ENCODE measurements around the gene RIT1.
"Not testable (repeated sequence)": the region's sequence is repeated elsewhere in the genome, so short reads cannot be mapped to it uniquely, and the experiment has no call there.

The RIT1 gene

DNA sequence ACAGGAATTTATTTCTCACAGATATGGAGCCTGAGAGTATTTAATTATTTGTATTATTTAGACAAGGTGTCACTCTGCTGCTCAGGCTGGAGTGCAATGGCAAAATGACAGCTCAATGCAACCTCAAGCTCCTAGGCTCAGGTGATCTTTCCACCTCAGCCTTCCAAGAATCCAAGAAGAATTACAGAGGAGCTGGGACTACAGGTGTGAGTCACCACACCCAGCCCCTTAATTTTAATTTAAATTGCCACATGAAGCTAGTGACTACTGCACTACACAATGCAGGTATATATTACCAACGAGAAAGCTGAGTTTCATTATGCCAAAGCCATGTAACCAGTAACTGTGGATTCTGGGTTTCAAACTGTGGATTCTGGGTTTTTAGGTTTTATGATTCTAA, 20.9 kb upstream of the RIT1 start:
- Histone ChIP-seq H3K27ac (ENCODE audit: low read depth, low read length) (peak overlapping the region; percentile 24), H3K4me1 (ENCODE audit: control insufficient read depth, insufficient read depth, low read length) (peaks cover 9% of the 10 kb centered on the region), H3K27me3 (ENCODE audit: control insufficient read depth, insufficient read depth, low read length) (no peaks in the 10 kb centered on the region), H3K4me3 (ENCODE audit: low read depth, low read length) (peak overlapping the region; percentile 85), H3K9ac (ENCODE audit: low read depth, low read length) (no peak overlapping the region), H3K9me3 (ENCODE audit: control insufficient read depth, insufficient read depth, low read length) (no peaks in the 10 kb centered on the region), H3K36me3 (ENCODE audit: control insufficient read depth, insufficient read depth, low read length) (peaks cover 62% of the 10 kb centered on the region)

DNA sequence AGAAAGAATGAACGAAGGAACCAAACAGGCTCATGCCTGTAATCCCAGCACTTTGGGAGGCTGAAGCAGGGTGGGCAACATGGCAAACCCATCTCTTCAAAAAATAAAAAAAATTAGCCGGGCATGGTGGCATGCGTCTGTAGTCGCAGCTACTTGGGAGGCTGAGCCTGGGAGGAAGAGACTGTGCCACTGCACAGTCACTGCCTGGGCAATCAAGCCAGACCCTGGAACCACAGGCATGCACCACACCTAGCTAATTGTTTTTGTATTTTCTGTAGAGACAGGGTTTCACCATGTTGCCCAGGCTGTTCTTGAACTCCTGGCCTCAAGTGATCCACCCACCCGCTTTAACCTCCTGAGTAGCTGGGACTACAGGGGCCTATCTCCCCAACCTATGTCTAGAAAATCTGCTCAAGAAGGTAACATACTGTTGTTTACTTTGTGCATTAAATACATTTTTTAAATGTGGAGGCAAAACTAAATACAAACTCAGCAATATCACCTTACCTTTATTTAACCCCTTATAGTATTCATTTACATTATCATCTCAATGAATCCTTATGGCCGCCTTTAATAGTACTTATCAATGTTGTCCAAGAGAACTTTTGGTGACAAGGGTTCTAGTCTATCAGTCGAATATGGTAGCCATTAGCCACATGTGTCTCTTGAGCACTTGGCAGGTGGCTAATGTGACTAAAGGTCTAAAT, 20.3 kb upstream of the RIT1 start:
- H3K9me3 ChIP-seq (ENCODE audit: control insufficient read depth, insufficient read depth, low read length), result no peaks in the 10 kb centered on the region
- H3K27ac ChIP-seq (ENCODE audit: low read depth, low read length), result no peak overlapping the region
- peaks cover 9% of the 10 kb centered on the region for H3K4me1 ChIP-seq (ENCODE audit: control insufficient read depth, insufficient read depth, low read length)
- no peaks in the 10 kb centered on the region for H3K27me3 ChIP-seq (ENCODE audit: control insufficient read depth, insufficient read depth, low read length)
- no peak overlapping the region for H3K9ac ChIP-seq (ENCODE audit: low read depth, low read length)
- H3K36me3 ChIP-seq (ENCODE audit: control insufficient read depth, insufficient read depth, low read length), result peaks cover 68% of the 10 kb centered on the region
- H3K4me3 ChIP-seq (ENCODE audit: low read depth, low read length), result peak overlapping the region; percentile 15

DNA sequence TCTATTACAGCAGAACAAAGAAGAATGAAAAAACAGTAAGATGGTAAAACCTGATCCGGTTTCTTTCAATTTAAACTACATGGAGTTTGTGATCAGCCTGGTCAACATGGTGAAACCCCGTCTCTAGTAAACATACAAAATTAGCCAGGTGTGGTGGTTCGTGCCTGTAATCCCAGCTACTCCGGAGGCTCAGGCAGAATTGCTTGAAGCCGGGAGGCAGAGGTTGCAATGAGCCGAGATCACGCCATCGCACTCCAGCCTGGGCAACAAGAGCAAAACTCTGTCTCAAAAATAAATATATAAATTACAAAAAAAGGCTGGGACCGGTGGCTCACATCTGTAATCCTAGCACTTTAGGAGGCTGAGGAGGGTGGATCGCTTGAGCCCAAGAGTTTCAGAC, 19.6 kb upstream of the RIT1 start:
- not testable (repeated sequence) for H3K9me3 ChIP-seq (ENCODE audit: control insufficient read depth, insufficient read depth, low read length); H3K4me1 ChIP-seq (ENCODE audit: control insufficient read depth, insufficient read depth, low read length); H3K27ac ChIP-seq (ENCODE audit: low read depth, low read length); H3K9ac ChIP-seq (ENCODE audit: low read depth, low read length); H3K27me3 ChIP-seq (ENCODE audit: control insufficient read depth, insufficient read depth, low read length); H3K4me3 ChIP-seq (ENCODE audit: low read depth, low read length)
- H3K36me3 ChIP-seq (ENCODE audit: control insufficient read depth, insufficient read depth, low read length), result peaks cover 76% of the 10 kb centered on the region

DNA sequence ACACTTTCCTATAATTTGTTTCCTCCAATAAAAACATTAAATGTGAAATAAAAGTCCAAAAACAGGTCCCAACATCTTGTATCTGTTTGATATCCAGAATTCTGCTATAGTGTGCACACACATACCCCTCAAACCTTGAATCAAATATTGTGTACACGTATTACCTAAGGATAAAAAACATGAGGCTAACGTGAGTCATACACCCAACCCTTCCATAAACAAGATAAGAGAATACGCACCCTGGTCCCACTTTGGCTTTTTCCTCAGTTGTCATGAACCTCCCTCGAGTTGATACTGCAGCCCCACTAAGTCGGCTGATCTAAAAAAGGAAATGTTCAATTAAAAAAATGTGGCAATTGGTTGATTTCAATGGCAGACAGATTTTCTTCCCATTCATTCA, 17.9 kb upstream of the RIT1 start:
- H3K9ac ChIP-seq (ENCODE audit: low read depth, low read length), result no peak overlapping the region
- no peaks in the 10 kb centered on the region for H3K27me3 ChIP-seq (ENCODE audit: control insufficient read depth, insufficient read depth, low read length)
- H3K4me3 ChIP-seq (ENCODE audit: low read depth, low read length), result no peak overlapping the region
- no peak overlapping the region for H3K27ac ChIP-seq (ENCODE audit: low read depth, low read length)
- H3K4me1 ChIP-seq (ENCODE audit: control insufficient read depth, insufficient read depth, low read length), result peaks cover 9% of the 10 kb centered on the region
- peaks cover 91% of the 10 kb centered on the region for H3K36me3 ChIP-seq (ENCODE audit: control insufficient read depth, insufficient read depth, low read length)
- no peaks in the 10 kb centered on the region for H3K9me3 ChIP-seq (ENCODE audit: control insufficient read depth, insufficient read depth, low read length)

DNA sequence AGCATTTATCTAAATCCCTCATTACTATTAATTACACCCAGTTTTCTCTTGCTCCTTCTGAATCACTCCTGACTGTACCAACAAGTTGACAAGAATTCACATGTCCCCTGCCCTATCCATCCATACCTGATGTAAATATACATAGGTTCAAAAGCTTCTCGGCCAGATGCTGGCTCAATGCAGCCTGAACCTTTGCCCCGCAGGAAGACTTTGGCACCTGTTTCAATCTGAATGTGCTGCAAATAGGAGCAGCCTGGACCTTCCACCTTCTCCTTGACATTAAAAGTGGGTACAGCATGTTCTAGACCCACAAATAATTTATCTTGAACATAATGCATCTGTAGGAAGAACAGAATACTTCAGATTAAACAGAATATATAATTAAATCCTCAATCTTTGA, 14.4 kb upstream of the RIT1 start:
- H3K9ac ChIP-seq (ENCODE audit: low read depth, low read length), result no peak overlapping the region
- no peak overlapping the region for H3K4me3 ChIP-seq (ENCODE audit: low read depth, low read length)
- H3K27ac ChIP-seq (ENCODE audit: low read depth, low read length), result no peak overlapping the region
- H3K36me3 ChIP-seq (ENCODE audit: control insufficient read depth, insufficient read depth, low read length), result peaks cover 95% of the 10 kb centered on the region
- H3K9me3 ChIP-seq (ENCODE audit: control insufficient read depth, insufficient read depth, low read length), result no peaks in the 10 kb centered on the region
- no peaks in the 10 kb centered on the region for H3K4me1 ChIP-seq (ENCODE audit: control insufficient read depth, insufficient read depth, low read length)
- H3K27me3 ChIP-seq (ENCODE audit: control insufficient read depth, insufficient read depth, low read length), result no peaks in the 10 kb centered on the region

DNA sequence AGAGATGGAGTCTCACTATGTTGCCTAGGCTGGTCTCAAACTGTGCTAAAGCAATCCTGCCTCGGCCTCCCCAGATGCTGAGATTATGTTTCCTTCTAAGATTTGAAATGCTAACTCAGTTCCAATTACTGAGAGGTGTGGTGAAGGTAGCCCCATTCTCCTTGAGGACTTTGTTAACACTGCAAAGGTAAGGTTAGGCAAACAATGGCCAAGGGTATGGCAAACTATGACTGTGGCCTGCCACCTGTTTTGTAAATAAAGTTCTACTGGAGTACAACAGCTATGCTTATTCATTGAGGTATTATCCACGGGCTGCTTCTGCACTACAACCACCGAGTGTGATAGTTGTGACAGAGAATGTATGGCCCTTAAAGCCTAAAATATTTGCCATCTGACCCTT, 9.6 kb upstream of the RIT1 start:
- Histone ChIP-seq H3K36me3 (ENCODE audit: control insufficient read depth, insufficient read depth, low read length) (peaks cover 95% of the 10 kb centered on the region), H3K27ac (ENCODE audit: low read depth, low read length) (no peak overlapping the region), H3K9me3 (ENCODE audit: control insufficient read depth, insufficient read depth, low read length) (no peaks in the 10 kb centered on the region), H3K9ac (ENCODE audit: low read depth, low read length) (no peak overlapping the region), H3K4me3 (ENCODE audit: low read depth, low read length) (no peak overlapping the region), H3K4me1 (ENCODE audit: control insufficient read depth, insufficient read depth, low read length) (no peaks in the 10 kb centered on the region), H3K27me3 (ENCODE audit: control insufficient read depth, insufficient read depth, low read length) (no peaks in the 10 kb centered on the region)

DNA sequence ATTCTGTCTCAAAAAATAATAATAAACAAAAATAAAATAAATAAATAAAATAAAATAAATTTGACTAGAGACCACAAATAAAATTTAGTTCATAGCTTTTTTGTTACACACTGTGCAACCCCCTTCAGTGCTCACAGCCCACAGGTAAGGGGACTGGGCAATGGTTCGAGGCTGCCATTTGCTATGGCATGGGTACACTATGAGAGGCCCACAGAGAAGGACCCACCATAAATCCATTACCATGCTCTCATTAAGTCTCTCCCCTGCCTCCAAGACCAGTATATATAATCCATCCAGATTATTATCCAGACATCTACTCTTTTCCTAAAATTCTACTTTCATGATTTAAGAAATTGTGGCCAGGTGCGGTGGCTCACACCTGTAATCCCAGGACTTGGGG, 8.7 kb upstream of the RIT1 start:
- Histone ChIP-seq H3K4me3 (ENCODE audit: low read depth, low read length) (no peak overlapping the region), H3K36me3 (ENCODE audit: control insufficient read depth, insufficient read depth, low read length) (peaks cover 97% of the 10 kb centered on the region), H3K27me3 (ENCODE audit: control insufficient read depth, insufficient read depth, low read length) (no peaks in the 10 kb centered on the region)

DNA sequence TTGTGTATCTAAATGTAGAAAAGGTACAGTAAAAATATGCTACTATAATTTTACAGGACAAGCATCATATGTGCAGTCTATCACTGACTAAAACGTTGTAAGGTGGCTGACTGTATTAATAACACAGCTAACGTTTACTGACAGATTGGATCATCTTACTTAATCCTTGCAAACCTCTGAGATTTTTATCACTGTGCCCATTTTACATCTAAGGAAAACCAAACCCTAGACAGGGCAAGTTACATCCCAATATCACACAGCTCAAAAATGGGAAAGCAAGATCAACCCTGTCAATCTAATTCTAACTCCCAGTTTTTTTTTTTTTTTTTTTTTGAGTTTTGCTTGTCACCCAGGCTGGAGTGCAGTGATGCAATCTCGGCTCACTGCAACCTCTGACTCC, 7.5 kb upstream of the RIT1 start:
- Histone ChIP-seq H3K4me1 (ENCODE audit: control insufficient read depth, insufficient read depth, low read length) (no peaks in the 10 kb centered on the region), H3K4me3 (ENCODE audit: low read depth, low read length) (no peak overlapping the region), H3K9me3 (ENCODE audit: control insufficient read depth, insufficient read depth, low read length) (no peaks in the 10 kb centered on the region), H3K27ac (ENCODE audit: low read depth, low read length) (no peak overlapping the region), H3K27me3 (ENCODE audit: control insufficient read depth, insufficient read depth, low read length) (no peaks in the 10 kb centered on the region), H3K36me3 (ENCODE audit: control insufficient read depth, insufficient read depth, low read length) (peaks cover 97% of the 10 kb centered on the region), H3K9ac (ENCODE audit: low read depth, low read length) (no peak overlapping the region)

More for the DNA sequence above, 8.7 kb upstream of the RIT1 start:
- no peaks in the 10 kb centered on the region for H3K9me3 ChIP-seq (ENCODE audit: control insufficient read depth, insufficient read depth, low read length)
- no peak overlapping the region for H3K9ac ChIP-seq (ENCODE audit: low read depth, low read length)
- no peak overlapping the region for H3K27ac ChIP-seq (ENCODE audit: low read depth, low read length)
- H3K4me1 ChIP-seq (ENCODE audit: control insufficient read depth, insufficient read depth, low read length), result no peaks in the 10 kb centered on the region

DNA sequence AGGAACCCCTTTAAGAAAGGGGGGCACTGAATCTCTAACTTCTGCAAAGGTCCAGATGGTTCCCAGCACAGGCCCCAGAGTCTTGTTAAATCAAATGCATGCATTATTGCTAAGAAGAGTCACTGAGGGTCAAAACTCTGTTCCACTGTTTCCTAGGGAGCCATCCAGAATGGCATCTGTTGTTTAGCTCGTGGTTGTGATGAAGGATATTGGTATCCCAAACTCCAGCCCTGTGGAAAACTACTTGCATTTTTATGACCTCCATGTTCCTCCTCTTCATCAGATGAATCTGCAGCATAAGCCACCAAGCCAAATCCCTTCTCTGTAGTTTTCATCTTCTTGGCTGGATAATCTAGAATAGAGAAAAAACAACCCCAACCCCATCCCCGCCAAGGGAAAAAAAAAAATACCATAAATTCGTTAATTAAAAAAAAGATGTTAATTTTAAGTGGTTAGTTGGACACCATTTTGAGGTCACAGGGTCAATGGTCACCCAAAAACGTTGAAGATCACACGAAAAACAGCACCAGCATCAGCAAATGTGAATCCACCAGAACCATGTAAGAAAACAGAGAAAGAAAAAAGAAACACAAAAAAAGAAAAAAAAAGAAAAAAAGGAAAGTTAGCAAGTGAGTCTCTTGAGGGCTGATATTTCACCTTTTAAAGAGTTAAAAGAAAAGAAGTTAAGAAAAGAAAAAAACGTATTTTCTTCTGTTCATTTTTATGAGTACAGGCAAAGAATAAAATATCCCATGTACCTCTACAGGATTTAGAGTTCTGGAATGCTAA, 3.0 kb upstream of the RIT1 start:
- Histone ChIP-seq H3K9ac (ENCODE audit: low read depth, low read length) (no peak overlapping the region), H3K4me1 (ENCODE audit: control insufficient read depth, insufficient read depth, low read length) (peaks cover 9% of the 10 kb centered on the region; the same call in 1 of the 2 replicates), H3K27me3 (ENCODE audit: control insufficient read depth, insufficient read depth, low read length) (no peaks in the 10 kb centered on the region), H3K27ac (ENCODE audit: low read depth, low read length) (no peak overlapping the region), H3K4me3 (ENCODE audit: low read depth, low read length) (no peak overlapping the region), H3K36me3 (ENCODE audit: control insufficient read depth, insufficient read depth, low read length) (peaks cover 81% of the 10 kb centered on the region), H3K9me3 (ENCODE audit: control insufficient read depth, insufficient read depth, low read length) (no peaks in the 10 kb centered on the region)

DNA sequence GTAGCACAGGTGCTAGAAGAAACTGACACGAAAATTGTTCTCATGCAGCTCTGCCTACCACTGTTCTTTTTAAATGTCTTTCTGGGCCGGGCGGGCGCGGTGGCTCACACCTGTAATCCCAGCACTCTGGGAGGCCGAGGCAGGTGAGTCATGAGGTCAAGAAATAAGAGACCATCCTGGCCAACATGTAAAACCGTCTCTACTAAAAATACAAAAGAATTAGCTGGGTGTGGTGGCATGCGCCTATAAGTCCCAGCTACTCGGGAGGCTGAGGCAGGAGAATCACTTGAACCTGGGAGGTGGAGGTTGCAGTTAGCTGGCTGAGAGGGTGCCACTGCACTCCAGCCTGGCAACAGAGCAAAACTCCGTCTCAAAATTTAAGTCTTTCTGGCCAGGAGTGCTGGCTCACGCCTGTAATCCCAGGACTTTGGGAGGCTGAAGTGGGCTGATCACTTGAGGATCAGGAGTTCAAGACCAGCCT, 947 bp upstream of the RIT1 start:
- peak overlapping the region; percentile 86 for H3K27ac ChIP-seq (ENCODE audit: low read depth, low read length)
- H3K9me3 ChIP-seq (ENCODE audit: control insufficient read depth, insufficient read depth, low read length), result no peaks in the 10 kb centered on the region
- H3K4me3 ChIP-seq (ENCODE audit: low read depth, low read length), result no peak overlapping the region
- peaks cover 75% of the 10 kb centered on the region for H3K36me3 ChIP-seq (ENCODE audit: control insufficient read depth, insufficient read depth, low read length)
- H3K9ac ChIP-seq (ENCODE audit: low read depth, low read length), result no peak overlapping the region
- no peaks in the 10 kb centered on the region for H3K27me3 ChIP-seq (ENCODE audit: control insufficient read depth, insufficient read depth, low read length)
- peaks cover 9% of the 10 kb centered on the region; the same call in 1 of the 2 replicates for H3K4me1 ChIP-seq (ENCODE audit: control insufficient read depth, insufficient read depth, low read length)

DNA sequence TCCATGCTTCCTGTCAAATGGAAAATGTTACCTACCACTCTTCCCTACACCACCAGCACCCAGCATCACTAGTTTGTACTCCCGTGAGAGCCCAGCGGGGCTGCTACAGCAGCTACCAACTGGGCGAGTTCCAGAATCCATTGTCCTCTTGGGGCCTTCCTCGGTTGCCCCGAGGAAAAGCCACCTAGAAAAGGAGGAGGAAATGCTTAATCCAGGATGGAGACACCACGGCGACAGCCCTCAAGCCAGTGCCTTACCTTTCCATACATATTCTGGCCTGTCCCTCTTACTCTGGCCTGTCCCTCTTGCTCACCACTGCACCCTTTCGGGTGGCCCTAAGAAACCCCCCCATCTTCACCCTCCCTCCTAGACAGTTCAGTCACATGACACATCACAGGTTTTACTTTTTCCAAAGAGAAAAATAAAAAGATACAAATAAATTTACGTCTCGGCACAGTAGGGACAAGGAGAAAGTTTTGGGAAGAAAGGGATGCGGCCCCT, 478 bp downstream of the RIT1 start:
- H3K27me3 ChIP-seq (ENCODE audit: control insufficient read depth, insufficient read depth, low read length), result no peaks in the 10 kb centered on the region
- H3K36me3 ChIP-seq (ENCODE audit: control insufficient read depth, insufficient read depth, low read length), result peaks cover 73% of the 10 kb centered on the region
- peak overlapping the region; percentile 86 for H3K4me3 ChIP-seq (ENCODE audit: low read depth, low read length)
- peaks cover 9% of the 10 kb centered on the region; the same call in 1 of the 2 replicates for H3K4me1 ChIP-seq (ENCODE audit: control insufficient read depth, insufficient read depth, low read length)
- H3K9ac ChIP-seq (ENCODE audit: low read depth, low read length), result peak overlapping the region; percentile 56
- H3K9me3 ChIP-seq (ENCODE audit: control insufficient read depth, insufficient read depth, low read length), result no peaks in the 10 kb centered on the region
- H3K27ac ChIP-seq (ENCODE audit: low read depth, low read length), result peak overlapping the region; percentile 86
